Right lobe of liver (tissue), 6 donors: ENCODE measurements around the gene GRK1. TPM values are rescaled to one million over a fixed set of nuclear protein-coding genes. Genes with fewer than 3 reads are reported as not detected.
"Not testable (repeated sequence)": the region's sequence is repeated elsewhere in the genome, so short reads cannot be mapped to it uniquely, and the experiment has no call there.

ENCODE experiments used
- ATAC-seq, 4 donors: fragments of 200-7000 bp; cut with Tn5 transposase; one replicate each; pipeline ENCODE4 v1.9.1; 2020; ENCODE audit warnings: mild to moderate bottlenecking in 4 of 4, moderate library complexity in 4 of 4
- DNase-seq, 3 donors: peaks; one replicate each; pipeline ENCODE4 v3.0.0-alpha.2; 2020
- H3K27ac ChIP-seq, 3 donors: fragments of 200-600 bp; one replicate each; pipeline ENCODE4 v1.8.0; 2022
- H3K27me3 ChIP-seq, 2 donors: fragments of 200-600 bp; one replicate each; pipeline ENCODE4 v1.8.0; 2022
- H3K36me3 ChIP-seq, 4 donors: fragments of 200-600 bp; sonication (generic) in 1 of 4; one replicate each; pipeline versions ENCODE4 v1.5.1 to v1.8.0; 2017 to 2022; ENCODE audit warnings: control low read depth in 1 of 4
- H3K4me1 ChIP-seq, 4 donors: fragments of 200-600 bp; sonication (generic) in 1 of 4; one replicate each; pipeline versions ENCODE4 v1.5.1 to v1.8.0; 2017 to 2022; ENCODE audit warnings: control low read depth in 1 of 4
- H3K4me3 ChIP-seq, 3 donors: fragments of 200-600 bp; one replicate each; pipeline ENCODE4 v1.8.0; 2022
- H3K9me3 ChIP-seq, 4 donors: fragments of 200-600 bp; sonication (generic) in 1 of 4; one replicate each; pipeline versions ENCODE4 v1.5.1 to v1.8.0; 2017 to 2022; ENCODE audit warnings: control low read depth in 1 of 4
- CTCF ChIP-seq, 4 donors: fragments of 200-600 bp in 3 of 4; fragments of 450-650 bp in 1 of 4; IDR thresholded peaks; one replicate each; pipeline versions ENCODE4 v1.5.1 to v1.8.0; 2016 to 2022; ENCODE audit warnings: antibody characterized with exemption in 4 of 4, mild to moderate bottlenecking in 2 of 4
- POLR2A ChIP-seq: fragments of 450-650 bp; IDR thresholded peaks from one replicate; pipeline ENCODE4 v1.6.1; 2017; ENCODE audit warnings: antibody characterized with exemption, mild to moderate bottlenecking
- WGBS: methylation state at CpG from one replicate; pipeline ENCODE4 v1.1.6; 2018; ENCODE audit warnings: low coverage, low lambda C conversion rate; ENCODE audit not compliant: insufficient coverage; ENCODE audit errors: missing lambda C conversion rate; 5-methylcytosine and 5-hydroxymethylcytosine counted together
- intact Hi-C, 2 donors: fragments of 100-400 bp; cut with DNase I; formaldehyde crosslinking; loops; one replicate each; pipeline versions ENCODE4 v1.11.2 to v1.14.1; 2022
- total RNA-seq, 6 experiments: library from RNA; depleted of rRNA in 2 of 6; stranded (reverse); fragments of >200 nt in 2 of 6; fragmentation: NEBNext Ultra II Directional in 3 of 6; extraction: Animal tissue kit (Norgen Biotek cat#: 25700) in 3 of 6; gene quantifications; one replicate each; pipeline versions ENCODE4 v1.1.0 to v1.2.4, GENCODE V29; 2016 to 2023
- donor health status: DM: no; HTN: yes; CAD: no.
- donor health status: DM: no; HTN: no; CAD: no.
- donor health status: DM: no; HTN: no; CAD: no.
- donor health status: DM: no; HTN: yes; CAD: no.
- donor health status: DM: no; HTN: yes; CAD: no.

The GRK1 gene
- total RNA-seq, 6 experiments from 2014 or later = not detected

- 89% methylated on average over 4 of the region's 24 CpGs for WGBS
- Histone ChIP-seq H3K9me3 (no peaks in the 10 kb centered on the region), H3K36me3 (no peaks in the 10 kb centered on the region), H3K4me1 (peaks cover 0 to 4% (median 0%) of the 10 kb centered on the region in 4 donors), H3K27me3 (no peaks in the 10 kb centered on the region), H3K4me3 (no peak overlapping the region), H3K27ac (no peak overlapping the region)
- intact Hi-C loops = no loop called here
- DNase-seq = peak in 1 of 3 donors; percentile 46
- no peak for TF ChIP-seq CTCF (IDR thresholded peaks at IDR 0.05)
- no peak for TF ChIP-seq POLR2A
- no peak for ATAC-seq
Measured at GRCh38 chr13:113743366-113744195, 76.6 kb downstream of the GRK1 start.

GRCh38 chr13:113744197-113745000 lies 77.4 kb downstream of the GRK1 start:
- DNase-seq (peak in 1 of 3 donors; percentile 50), ATAC-seq (no peak)
- H3K9me3 ChIP-seq = no peaks in the 10 kb centered on the region
- H3K27me3 ChIP-seq = no peaks in the 10 kb centered on the region
- 68% methylated on average over 5 of the region's 21 CpGs for WGBS
- no peak overlapping the region for H3K27ac ChIP-seq
- TF ChIP-seq CTCF (IDR thresholded peaks at IDR 0.05) = no peak
- TF ChIP-seq POLR2A = no peak
- no peak overlapping the region for H3K4me3 ChIP-seq
- peaks cover 0 to 4% (median 0%) of the 10 kb centered on the region in 4 donors for H3K4me1 ChIP-seq
- intact Hi-C loops = no loop called here
- no peaks in the 10 kb centered on the region for H3K36me3 ChIP-seq

GRCh38 chr13:113745059-113745458 lies 78.0 kb downstream of the GRK1 start:
- Histone ChIP-seq H3K27ac (no peak overlapping the region), H3K4me3 (no peak overlapping the region), H3K27me3 (no peaks in the 10 kb centered on the region), H3K4me1 (peaks cover 0 to 4% (median 0%) of the 10 kb centered on the region in 4 donors), H3K9me3 (no peaks in the 10 kb centered on the region), H3K36me3 (no peaks in the 10 kb centered on the region)
- intact Hi-C loops = no loop called here
- ATAC-seq (no peak), DNase-seq (no peak)
- TF ChIP-seq POLR2A (no peak), CTCF (IDR thresholded peaks at IDR 0.05) (no peak)
- WGBS = 96% methylated on average over 6 of the region's 9 CpGs

- H3K36me3 ChIP-seq, H3K27me3 ChIP-seq, ATAC-seq, H3K4me1 ChIP-seq, DNase-seq, intact Hi-C loops, H3K4me3 ChIP-seq, H3K27ac ChIP-seq, H3K9me3 ChIP-seq: not testable (repeated sequence)
- 88% methylated on average over 11 of the region's 24 CpGs for whole genome bisulfite sequencing
Measured at GRCh38 chr13:113745500-113746142, 78.6 kb downstream of the GRK1 start.
